Ovary (tissue), 3 donors: ENCODE measurements around the gene SLC28A3.

Source experiments
- EP300 ChIP-seq: sonication (generic); formaldehyde crosslinking; IDR thresholded peaks from one replicate; pipeline ENCODE4 v1.6.1; 2017; ENCODE audit warnings: antibody characterized with exemption
- POLR2A ChIP-seq: fragments of 450-650 bp; IDR thresholded peaks from one replicate; pipeline ENCODE4 v1.6.1; 2017; ENCODE audit warnings: antibody characterized with exemption, mild to moderate bottlenecking, moderate library complexity
- TF ChIP-seq, protein P1 (sequence below), 3 donors: fragments of 450-650 bp in 2 of 3; fragments of 200-600 bp in 1 of 3; IDR thresholded peaks; one replicate each; pipeline versions ENCODE4 v1.5.1 to v1.8.0; 2016 to 2022; ENCODE audit warnings: antibody characterized with exemption in 3 of 3, mild to moderate bottlenecking in 1 of 3
- donor health status: DM: no; HTN: no; CAD: no.

DNA sequence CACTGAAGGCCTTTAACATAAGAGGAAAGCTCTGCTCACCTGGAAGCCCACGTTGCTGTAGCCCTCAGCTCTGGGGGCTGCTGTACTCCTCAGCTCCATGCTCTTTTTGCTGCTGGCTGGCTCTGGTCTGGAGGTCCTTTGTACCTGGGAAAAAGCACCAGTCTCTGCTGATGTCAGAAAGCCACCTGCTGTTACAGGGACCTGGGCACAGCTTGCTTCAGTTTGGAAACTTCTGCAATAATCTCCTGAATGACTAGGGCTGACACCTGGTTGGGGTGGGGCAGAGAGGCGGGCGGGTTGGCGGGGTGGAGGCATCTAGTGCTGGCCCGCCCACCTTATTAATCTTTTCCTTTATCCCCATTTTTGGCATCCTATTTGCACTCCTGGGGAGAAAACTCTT lies at the start of gene SLC28A3:
- TF ChIP-seq, protein P1, sequence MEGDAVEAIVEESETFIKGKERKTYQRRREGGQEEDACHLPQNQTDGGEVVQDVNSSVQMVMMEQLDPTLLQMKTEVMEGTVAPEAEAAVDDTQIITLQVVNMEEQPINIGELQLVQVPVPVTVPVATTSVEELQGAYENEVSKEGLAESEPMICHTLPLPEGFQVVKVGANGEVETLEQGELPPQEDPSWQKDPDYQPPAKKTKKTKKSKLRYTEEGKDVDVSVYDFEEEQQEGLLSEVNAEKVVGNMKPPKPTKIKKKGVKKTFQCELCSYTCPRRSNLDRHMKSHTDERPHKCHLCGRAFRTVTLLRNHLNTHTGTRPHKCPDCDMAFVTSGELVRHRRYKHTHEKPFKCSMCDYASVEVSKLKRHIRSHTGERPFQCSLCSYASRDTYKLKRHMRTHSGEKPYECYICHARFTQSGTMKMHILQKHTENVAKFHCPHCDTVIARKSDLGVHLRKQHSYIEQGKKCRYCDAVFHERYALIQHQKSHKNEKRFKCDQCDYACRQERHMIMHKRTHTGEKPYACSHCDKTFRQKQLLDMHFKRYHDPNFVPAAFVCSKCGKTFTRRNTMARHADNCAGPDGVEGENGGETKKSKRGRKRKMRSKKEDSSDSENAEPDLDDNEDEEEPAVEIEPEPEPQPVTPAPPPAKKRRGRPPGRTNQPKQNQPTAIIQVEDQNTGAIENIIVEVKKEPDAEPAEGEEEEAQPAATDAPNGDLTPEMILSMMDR (IDR thresholded peaks at IDR 0.05): no peak
- TF ChIP-seq POLR2A (no peak), EP300 (no peak)
